Measurements from ENCODE around the gene KCNJ4. TPM values are rescaled to one million over a fixed set of nuclear protein-coding genes. Genes with fewer than 3 reads are reported as not detected.
A peak's percentile ranks its signal among the peaks of the same experiment; 100 is the strongest.

KCNJ4 gene
- polyA plus RNA-seq, 3 donors from 2014 or later, result not detected

DNA sequence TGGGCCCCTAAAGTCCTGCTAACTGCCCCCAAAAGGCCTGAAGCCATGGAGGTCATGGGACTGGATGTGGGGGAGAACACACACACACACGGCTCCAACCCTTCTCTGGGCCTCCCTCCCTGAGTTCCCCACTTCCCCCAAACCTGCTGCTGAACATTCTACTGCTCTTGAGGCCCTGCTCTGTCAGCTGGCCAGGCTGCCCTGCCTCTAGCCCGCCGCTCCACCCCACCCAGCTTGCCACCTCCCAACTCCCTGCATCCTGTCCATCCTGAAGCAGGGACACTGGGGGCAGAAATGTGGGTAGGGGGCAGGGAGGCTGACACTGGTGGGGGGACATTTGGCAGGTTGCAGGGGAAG, 1.0 kb downstream of the KCNJ4 start:
- Mint-ChIP-seq H3K27me3 (ENCODE audit: low read depth in 3 of 3) (peaks cover 27 to 44% (median 34%) of the 10 kb centered on the region in 3 donors), H3K4me3 (peak overlapping the region in 3 of 5 donors; percentile 18 to 80 (median 30)), H3K4me1 (peaks cover 0 to 12% of the 10 kb centered on the region in 2 donors), H3K27ac (no peak overlapping the region), H3K36me3 (no peaks in the 10 kb centered on the region), H3K9me3 (no peaks in the 10 kb centered on the region)
- DNase-seq, result no peak

DNA sequence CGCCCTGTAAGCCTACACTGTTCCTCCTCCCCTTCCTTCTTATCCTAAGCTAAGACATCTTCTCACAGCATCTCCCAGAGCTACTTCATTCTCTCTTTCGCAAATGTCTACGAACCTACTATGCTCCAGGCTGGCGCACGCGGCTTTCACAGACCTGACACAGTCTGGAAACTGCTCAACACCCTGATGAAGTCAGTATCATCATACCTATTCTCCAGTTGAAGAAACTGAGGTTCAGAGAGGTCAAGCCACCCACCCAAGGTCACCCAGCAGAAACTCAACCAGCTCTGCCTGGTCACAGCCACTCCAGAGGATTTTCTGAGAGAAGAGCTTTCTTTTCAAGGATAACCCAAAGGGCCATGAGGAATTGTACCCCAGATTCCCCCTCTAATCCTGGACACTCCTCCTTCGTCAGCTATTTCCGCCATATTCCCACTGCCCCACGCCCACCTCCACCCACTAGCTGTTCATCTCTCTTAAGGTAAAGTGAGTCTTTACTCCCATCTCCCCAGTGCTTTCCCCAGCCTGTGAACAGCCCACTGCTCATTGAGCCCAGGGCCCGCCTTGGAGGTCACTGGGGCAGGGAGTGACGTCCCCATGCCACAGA, 1.8 kb downstream of the KCNJ4 start:
- H3K4me3 Mint-ChIP-seq, result peak overlapping the region in 1 of 5 donors; percentile 33

DNA sequence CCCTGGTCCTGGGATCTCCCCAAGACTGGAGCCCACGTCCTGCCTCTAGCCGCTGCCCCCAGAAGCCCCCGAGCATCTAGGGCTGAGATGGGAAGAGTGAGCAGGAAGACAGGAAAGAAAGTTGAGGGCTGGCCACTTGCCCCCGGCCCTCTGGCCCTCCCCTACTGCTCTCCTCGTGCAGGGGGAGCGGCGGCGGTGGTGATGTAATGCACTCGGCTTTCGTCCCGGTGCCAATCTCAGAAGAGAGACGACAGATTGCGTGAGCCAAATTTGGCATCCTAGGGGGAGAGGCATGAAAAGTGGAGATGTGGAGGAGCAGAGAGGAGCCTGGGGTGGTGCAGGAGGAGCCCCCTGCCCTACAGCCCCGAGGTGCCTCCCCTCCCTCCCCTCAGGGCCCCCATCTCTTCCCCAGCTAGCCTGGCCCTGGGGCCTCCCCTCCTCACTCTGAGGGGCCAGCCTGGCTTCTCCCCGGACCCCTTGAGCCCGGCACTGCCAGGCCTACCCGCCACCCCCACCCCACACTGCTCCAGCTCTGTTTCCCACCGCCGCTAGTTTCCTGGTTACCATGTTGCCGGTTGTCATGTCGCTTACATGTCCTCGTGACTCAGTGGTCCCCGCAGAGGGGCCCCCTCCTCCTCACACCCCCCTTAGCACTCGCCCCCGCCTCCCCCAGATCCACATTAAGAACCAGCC, 2.5 kb downstream of the KCNJ4 start:
- DNase-seq, result no peak
- Mint-ChIP-seq H3K27me3 (ENCODE audit: low read depth in 3 of 3) (peaks cover 25 to 36% (median 33%) of the 10 kb centered on the region in 3 donors), H3K9me3 (no peaks in the 10 kb centered on the region), H3K36me3 (no peaks in the 10 kb centered on the region), H3K4me3 (no peak overlapping the region), H3K27ac (no peak overlapping the region), H3K4me1 (peaks cover 0 to 12% of the 10 kb centered on the region in 2 donors)

More for the DNA sequence above, 1.8 kb downstream of the KCNJ4 start:
- peaks cover 25 to 39% (median 34%) of the 10 kb centered on the region in 3 donors for H3K27me3 Mint-ChIP-seq (ENCODE audit: low read depth in 3 of 3)
- H3K4me1 Mint-ChIP-seq, result peaks cover 0 to 12% of the 10 kb centered on the region in 2 donors
- H3K36me3 Mint-ChIP-seq, result no peaks in the 10 kb centered on the region
- H3K9me3 Mint-ChIP-seq, result no peaks in the 10 kb centered on the region
- no peak overlapping the region for H3K27ac Mint-ChIP-seq
- DNase-seq, result no peak

DNA sequence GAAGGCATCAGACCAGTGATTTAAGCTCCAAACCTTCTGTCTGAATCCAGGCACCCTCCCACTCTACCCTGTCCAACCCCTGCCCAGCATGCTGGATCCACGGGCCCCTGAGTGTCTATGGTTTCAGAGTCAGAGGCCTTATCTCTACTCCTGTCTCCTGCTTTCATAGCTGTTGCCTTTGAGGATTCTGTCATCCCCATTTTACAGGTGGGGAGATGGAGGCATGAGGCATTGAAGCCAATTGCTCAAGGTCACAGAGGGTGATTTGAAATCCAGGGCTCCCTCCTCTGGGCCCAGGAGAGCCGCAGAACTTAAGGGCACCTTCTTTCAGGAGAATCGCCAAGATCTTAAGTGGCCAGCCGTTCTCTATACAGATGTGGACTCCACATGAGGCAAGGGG, 3.1 kb downstream of the KCNJ4 start:
- H3K36me3 Mint-ChIP-seq, result no peaks in the 10 kb centered on the region
- H3K27ac Mint-ChIP-seq, result no peak overlapping the region
- no peak overlapping the region for H3K4me3 Mint-ChIP-seq

DNA sequence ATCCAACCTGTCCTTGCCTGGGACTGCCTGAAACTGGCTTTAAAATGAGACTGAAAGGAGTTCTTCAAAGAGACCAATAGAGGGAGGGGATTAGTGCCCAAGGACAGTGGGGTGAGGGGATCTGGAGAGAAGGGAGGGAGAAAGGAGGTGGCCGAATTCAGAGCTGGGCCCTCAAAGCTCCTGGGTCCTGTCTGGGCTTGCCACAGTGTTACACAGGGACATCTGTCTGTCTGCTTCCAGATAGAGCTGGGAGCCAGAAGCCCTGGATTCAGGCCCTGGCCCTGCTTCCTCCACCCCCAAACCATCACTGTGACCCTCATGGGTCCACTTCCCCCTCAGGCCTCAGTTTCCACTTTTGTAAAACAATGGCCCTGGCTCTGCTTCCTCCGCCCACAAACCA, 3.6 kb downstream of the KCNJ4 start:
- peaks cover 0 to 6% of the 10 kb centered on the region in 2 donors for H3K4me1 Mint-ChIP-seq
- no peak for DNase-seq
- peaks cover 22 to 25% (median 25%) of the 10 kb centered on the region in 3 donors for H3K27me3 Mint-ChIP-seq (ENCODE audit: low read depth in 3 of 3)
- H3K36me3 Mint-ChIP-seq, result no peaks in the 10 kb centered on the region
- no peaks in the 10 kb centered on the region for H3K9me3 Mint-ChIP-seq
- no peak overlapping the region for H3K27ac Mint-ChIP-seq
- no peak overlapping the region for H3K4me3 Mint-ChIP-seq

More for the DNA sequence above, 3.1 kb downstream of the KCNJ4 start:
- Mint-ChIP-seq H3K4me1 (peaks cover 0 to 10% of the 10 kb centered on the region in 2 donors), H3K9me3 (no peaks in the 10 kb centered on the region), H3K27me3 (ENCODE audit: low read depth in 3 of 3) (peaks cover 25 to 30% (median 30%) of the 10 kb centered on the region in 3 donors)
- DNase-seq, result no peak

DNA sequence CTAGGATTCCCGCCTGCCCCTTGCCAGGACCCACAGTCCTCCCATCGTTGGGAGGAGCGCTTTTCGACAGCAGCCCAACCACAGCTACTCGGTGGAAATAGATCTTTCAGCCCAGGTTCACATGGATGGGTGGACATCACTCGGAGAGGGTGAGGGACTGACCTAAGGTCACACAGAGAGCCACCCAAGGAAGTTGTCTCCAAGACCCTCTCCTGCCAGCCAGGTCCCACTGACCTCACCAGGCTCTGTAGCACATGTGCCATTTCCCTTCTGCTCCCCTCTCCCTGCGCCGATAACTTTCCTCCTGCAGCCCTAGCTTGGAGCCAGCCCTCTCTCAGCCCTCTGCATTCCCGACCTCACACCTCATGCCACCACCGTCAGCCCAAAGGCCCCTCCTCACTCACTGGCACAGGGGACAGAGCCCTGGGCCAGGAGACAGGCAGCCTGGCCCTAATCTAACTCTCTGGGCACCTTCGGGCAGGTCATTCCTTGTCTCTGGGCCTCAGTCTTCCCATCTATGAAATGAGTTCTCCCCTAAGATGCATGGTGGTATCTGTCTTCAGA, 4.7 kb downstream of the KCNJ4 start:
- Mint-ChIP-seq H3K27me3 (ENCODE audit: low read depth in 3 of 3) (peaks cover 20 to 23% (median 22%) of the 10 kb centered on the region in 3 donors), H3K4me3 (no peak overlapping the region), H3K4me1 (peaks cover 0 to 4% of the 10 kb centered on the region in 2 donors), H3K9me3 (no peaks in the 10 kb centered on the region), H3K36me3 (no peaks in the 10 kb centered on the region), H3K27ac (no peak overlapping the region)
- no peak for DNase-seq

DNA sequence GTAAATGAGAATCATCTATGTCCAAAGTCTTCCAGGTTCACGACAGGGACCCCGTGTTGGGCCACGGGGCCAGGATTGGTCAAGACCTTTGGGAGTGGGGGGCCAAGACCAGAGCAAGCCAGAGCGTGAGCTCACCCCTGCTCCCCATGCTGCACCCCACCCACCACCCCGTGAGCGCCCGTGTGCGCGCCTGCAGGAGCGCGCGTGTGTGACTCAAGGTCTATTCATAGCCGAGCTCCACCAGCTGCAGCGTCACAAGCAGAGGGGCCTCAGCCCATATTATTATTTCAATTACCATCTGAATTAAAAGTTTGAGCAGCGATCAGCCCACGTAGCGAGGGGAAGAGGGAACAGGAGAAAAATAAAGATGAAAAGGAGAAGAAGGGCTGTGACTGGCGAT, 5.2 kb downstream of the KCNJ4 start:
- H3K9me3 Mint-ChIP-seq, result no peaks in the 10 kb centered on the region
- H3K27me3 Mint-ChIP-seq (ENCODE audit: low read depth in 3 of 3), result peaks cover 20 to 24% (median 24%) of the 10 kb centered on the region in 3 donors
- DNase-seq, result no peak
- no peak overlapping the region for H3K4me3 Mint-ChIP-seq
- H3K27ac Mint-ChIP-seq, result no peak overlapping the region
- H3K36me3 Mint-ChIP-seq, result no peaks in the 10 kb centered on the region
- H3K4me1 Mint-ChIP-seq, result peaks cover 0 to 4% of the 10 kb centered on the region in 2 donors

DNA sequence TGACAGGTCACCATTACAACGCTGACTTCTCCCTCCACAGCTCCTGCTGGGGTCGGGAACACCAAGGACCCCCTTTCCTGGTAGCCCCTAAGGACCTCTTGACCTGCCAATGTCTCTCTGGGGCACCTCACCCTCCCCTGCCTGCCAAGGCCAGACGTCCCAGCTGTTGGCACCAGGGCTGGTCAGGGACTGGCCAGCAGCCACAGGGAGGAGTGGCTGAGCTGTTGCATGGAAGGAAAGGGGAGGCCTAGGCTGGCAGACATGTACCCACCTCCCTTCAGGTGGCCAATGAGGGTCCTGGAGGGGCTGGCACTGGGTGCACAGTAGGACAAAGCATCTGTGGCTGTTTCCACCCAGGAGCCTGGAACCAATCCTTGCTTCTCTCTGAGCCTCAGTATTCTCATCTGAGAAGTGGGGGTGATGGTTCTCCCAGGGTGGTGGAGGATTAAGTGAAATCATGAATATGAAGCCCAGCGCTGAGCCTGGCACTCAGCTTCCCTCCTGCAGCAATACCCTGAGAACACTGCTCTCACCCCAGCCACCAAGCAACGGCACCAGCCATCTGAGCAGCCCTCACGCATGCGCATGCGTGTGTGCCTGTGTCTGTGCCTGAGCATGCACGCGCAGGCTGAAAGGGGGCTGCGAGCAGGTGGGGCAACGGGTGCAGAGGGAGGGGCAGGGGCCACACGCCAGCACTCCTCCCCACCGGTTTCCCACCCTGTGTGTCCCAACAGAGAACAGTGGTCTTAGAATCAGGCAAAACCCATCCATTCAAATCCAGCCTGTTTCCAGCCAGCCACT, 5.9 kb downstream of the KCNJ4 start:
- H3K27me3 Mint-ChIP-seq (ENCODE audit: low read depth in 3 of 3), result peaks cover 18 to 22% (median 19%) of the 10 kb centered on the region in 3 donors

DNA sequence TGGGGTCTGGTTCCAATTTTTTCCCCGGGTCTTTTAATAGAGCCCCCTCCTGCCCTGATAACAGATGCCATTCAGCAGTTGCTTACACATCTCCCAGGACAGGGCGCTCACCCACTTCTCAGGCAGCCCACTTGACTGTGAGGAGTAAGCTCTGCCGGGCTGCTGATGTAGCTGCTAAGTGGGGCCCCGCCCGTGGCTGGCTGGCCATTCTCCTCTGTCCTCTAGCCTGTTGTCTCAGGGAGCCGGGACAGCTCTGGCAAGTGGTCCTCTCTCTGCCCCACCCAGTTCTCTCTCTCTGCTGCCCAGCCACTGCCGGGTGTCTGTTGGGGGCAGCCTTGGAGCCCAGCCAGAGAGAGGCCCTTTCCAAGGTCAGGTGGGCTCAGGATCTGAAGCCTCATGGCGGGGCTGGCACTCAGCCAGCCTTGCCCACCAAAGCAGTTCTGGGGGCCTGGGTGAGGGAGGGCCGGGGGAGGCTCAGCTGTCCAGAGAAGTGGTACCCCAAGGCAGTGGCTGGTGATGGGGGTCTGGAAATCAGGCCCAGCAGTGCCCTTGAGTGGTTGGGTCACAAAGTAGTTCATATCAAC, 8.9 kb downstream of the KCNJ4 start:
- no peak overlapping the region for H3K27ac Mint-ChIP-seq
- no peak overlapping the region for H3K4me3 Mint-ChIP-seq
- H3K27me3 Mint-ChIP-seq (ENCODE audit: low read depth in 3 of 3), result peaks cover 4 to 11% (median 6%) of the 10 kb centered on the region in 3 donors
- H3K4me1 Mint-ChIP-seq, result no peaks in the 10 kb centered on the region
- no peaks in the 10 kb centered on the region for H3K9me3 Mint-ChIP-seq
- no peaks in the 10 kb centered on the region for H3K36me3 Mint-ChIP-seq
- DNase-seq, result no peak

More for the DNA sequence above, 5.9 kb downstream of the KCNJ4 start:
- Mint-ChIP-seq H3K4me1 (no peaks in the 10 kb centered on the region), H3K27ac (no peak overlapping the region), H3K36me3 (no peaks in the 10 kb centered on the region), H3K4me3 (no peak overlapping the region), H3K9me3 (no peaks in the 10 kb centered on the region)
- DNase-seq, result no peak

DNA sequence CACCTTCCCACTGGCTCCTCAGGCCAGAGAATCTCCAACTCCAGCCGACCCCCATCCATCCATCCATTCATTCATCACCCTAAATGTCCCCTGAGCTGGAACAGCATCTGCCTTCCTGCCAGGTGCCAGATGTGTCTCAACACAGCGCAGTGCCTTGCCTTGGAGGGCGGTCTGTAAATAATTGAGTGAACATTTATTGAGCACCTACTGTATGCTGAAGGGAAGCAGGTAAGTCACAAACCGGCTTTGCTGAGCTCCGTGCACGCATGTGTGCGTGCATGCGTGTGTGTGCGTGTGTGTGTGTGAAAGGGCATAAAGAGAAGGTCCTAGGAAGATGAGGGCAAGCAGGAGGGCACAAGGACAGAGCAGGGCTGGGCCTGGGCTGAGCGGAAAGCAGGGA, 10.2 kb downstream of the KCNJ4 start:
- H3K27ac Mint-ChIP-seq, result no peak overlapping the region
- H3K27me3 Mint-ChIP-seq (ENCODE audit: low read depth in 3 of 3), result peaks cover 2 to 11% (median 2%) of the 10 kb centered on the region in 3 donors
- H3K9me3 Mint-ChIP-seq, result no peaks in the 10 kb centered on the region
- no peak for DNase-seq
- H3K4me1 Mint-ChIP-seq, result no peaks in the 10 kb centered on the region
- no peak overlapping the region for H3K4me3 Mint-ChIP-seq
- no peaks in the 10 kb centered on the region for H3K36me3 Mint-ChIP-seq

DNA sequence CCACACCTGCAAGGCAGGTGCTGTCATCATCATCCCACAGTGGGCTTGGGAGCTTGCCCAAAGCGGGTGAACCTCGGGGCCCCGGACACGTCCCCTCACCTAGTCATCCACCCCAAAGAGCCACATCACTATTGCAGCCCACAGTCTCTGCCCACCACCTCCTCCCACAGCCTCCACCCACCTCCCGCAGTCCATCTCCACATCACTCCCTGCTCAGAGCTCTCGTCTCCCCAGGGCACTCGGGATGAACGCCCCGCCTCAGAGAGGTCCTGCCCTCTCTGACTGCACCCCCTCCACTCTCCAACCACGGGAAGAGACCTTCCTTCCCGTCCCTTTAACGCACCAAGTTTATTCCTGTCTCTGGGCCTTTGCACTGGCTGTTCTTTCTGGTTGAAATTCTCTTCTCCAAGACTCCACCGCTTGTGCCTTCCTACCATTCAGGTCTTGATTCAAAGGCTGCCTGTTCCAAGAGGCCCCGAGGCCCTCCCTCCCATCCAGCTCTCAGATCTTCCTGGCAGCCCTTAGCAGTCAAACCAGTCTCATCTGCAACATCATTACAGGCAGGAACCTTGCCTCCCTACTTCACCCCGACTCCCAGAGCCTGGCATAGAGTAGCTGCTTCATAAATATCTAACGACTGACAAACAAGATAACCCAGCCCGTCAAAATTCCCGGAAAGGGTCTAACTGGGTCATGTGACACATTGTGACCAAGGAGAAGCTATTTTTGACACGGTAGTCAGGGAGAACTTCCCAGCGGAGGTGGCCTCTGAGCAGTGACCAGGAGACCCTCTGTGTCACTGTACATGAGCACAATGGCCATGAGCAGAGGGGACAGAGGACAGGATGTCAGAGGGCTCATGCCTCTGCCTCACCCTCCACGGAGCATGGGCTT, 11.1 kb downstream of the KCNJ4 start:
- DNase-seq, result no peak
- no peaks in the 10 kb centered on the region for H3K36me3 Mint-ChIP-seq
- H3K4me1 Mint-ChIP-seq, result no peaks in the 10 kb centered on the region
- H3K27me3 Mint-ChIP-seq (ENCODE audit: low read depth in 3 of 3), result peaks cover 2 to 11% (median 2%) of the 10 kb centered on the region in 3 donors
- H3K9me3 Mint-ChIP-seq, result no peaks in the 10 kb centered on the region
- H3K27ac Mint-ChIP-seq, result no peak overlapping the region
- no peak overlapping the region for H3K4me3 Mint-ChIP-seq

DNA sequence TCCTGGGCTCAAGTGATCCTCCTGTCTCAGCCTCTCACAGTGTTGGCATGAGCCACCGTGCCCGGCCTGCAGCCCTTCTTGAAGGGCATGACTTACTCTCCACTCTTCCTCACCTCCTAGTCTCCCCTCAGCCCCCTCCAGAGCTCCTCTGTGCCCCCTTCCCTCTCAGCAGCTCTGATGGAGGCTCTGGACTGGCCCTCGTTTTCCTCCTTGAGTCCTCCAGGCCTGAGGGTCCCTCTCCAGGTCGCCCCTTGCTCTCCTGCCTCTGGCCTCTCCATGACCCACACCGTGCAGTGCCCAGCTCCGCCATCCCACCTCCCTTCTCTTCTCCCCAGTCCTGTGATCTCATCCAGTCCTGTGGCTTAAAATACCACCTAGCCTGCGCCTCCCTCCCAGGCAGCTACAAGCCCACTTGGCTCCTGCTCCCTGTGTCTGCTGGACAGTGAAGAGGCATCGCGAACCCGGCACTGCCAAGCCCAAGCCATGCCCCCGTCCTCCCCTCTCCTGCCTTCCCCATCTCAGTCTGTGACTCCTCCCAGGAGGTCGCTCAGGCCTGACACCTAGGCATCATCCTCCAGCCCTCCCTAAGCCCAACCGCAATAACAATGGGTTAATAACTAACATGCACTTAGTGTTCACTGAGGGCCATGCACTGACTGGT, 11.9 kb downstream of the KCNJ4 start:
- H3K4me1 Mint-ChIP-seq, result no peaks in the 10 kb centered on the region
- no peaks in the 10 kb centered on the region for H3K36me3 Mint-ChIP-seq
- peaks cover 2 to 11% (median 2%) of the 10 kb centered on the region in 3 donors for H3K27me3 Mint-ChIP-seq (ENCODE audit: low read depth in 3 of 3)
- DNase-seq, result no peak
- peak overlapping the region in 1 of 6 donors; percentile 21 for H3K27ac Mint-ChIP-seq
- no peaks in the 10 kb centered on the region for H3K9me3 Mint-ChIP-seq
- H3K4me3 Mint-ChIP-seq, result no peak overlapping the region
